HUES6 (cell line): ENCODE data around the gene NETO1.

Source experiments
- H3K27ac ChIP-seq: 2 replicates; pipeline ENCODE4 v1.7.0; 2013; ENCODE audit warnings: low read depth, mild to moderate bottlenecking, low read length, inconsistent platforms
- H3K27me3 ChIP-seq: 2 replicates; pipeline ENCODE4 v1.6.1; 2013; ENCODE audit warnings: low read length; ENCODE audit not compliant: control insufficient read depth, insufficient read depth
- H3K36me3 ChIP-seq: 2 replicates; pipeline ENCODE4 v1.6.1; 2013; ENCODE audit warnings: low read length; ENCODE audit not compliant: control insufficient read depth, insufficient read depth
- H3K4me1 ChIP-seq: 2 replicates; pipeline ENCODE4 v1.6.1; 2013; ENCODE audit warnings: low read length; ENCODE audit not compliant: control insufficient read depth, insufficient read depth
- H3K4me3 ChIP-seq: 2 replicates; pipeline ENCODE4 v1.5.1; 2013; ENCODE audit warnings: low read depth, low read length
- H3K9ac ChIP-seq: one replicate; pipeline ENCODE4 v1.6.1; 2013; ENCODE audit warnings: mild to moderate bottlenecking, low read length
- H3K9me3 ChIP-seq: 2 replicates; pipeline ENCODE4 v1.6.1; 2013; ENCODE audit warnings: low read depth, low read length; ENCODE audit not compliant: control insufficient read depth, insufficient read depth

The NETO1 gene

GRCh38 chr18:72846736-72847533, 20.9 kb downstream of the NETO1 start:
- 0 out of 2 replicates have a peak overlapping the region, but pooled peaks have one; percentile 56 for H3K27ac ChIP-seq
- H3K4me3 ChIP-seq: no peak overlapping the region
- H3K9me3 ChIP-seq: peaks cover 5% of the 10 kb centered on the region; the same call in 1 of the 2 replicates
- no peaks in the 10 kb centered on the region for H3K36me3 ChIP-seq
- H3K4me1 ChIP-seq: peaks cover 17% of the 10 kb centered on the region
- no peak overlapping the region for H3K9ac ChIP-seq
- H3K27me3 ChIP-seq: no peaks in the 10 kb centered on the region

GRCh38 chr18:72843743-72844142, 24.0 kb downstream of the NETO1 start:
- H3K9ac ChIP-seq: no peak overlapping the region

GRCh38 chr18:72840109-72840508, 27.7 kb downstream of the NETO1 start:
- no peaks in the 10 kb centered on the region for H3K27me3 ChIP-seq
- H3K27ac ChIP-seq: no peak overlapping the region
- no peak overlapping the region for H3K9ac ChIP-seq
- no peaks in the 10 kb centered on the region for H3K36me3 ChIP-seq
- no peaks in the 10 kb centered on the region for H3K9me3 ChIP-seq
- no peak overlapping the region for H3K4me3 ChIP-seq
- peaks cover 5% of the 10 kb centered on the region for H3K4me1 ChIP-seq

More at GRCh38 chr18:72843743-72844142, 24.0 kb downstream of the NETO1 start:
- no peaks in the 10 kb centered on the region for H3K27me3 ChIP-seq
- H3K36me3 ChIP-seq: no peaks in the 10 kb centered on the region
- H3K9me3 ChIP-seq: no peaks in the 10 kb centered on the region
- H3K4me1 ChIP-seq: peaks cover 22% of the 10 kb centered on the region
- no peak overlapping the region for H3K4me3 ChIP-seq
- H3K27ac ChIP-seq: no peak overlapping the region

GRCh38 chr18:72834731-72835130, 33.1 kb downstream of the NETO1 start:
- Histone ChIP-seq H3K36me3 (no peaks in the 10 kb centered on the region), H3K9ac (no peak overlapping the region), H3K4me3 (no peak overlapping the region), H3K4me1 (no peaks in the 10 kb centered on the region), H3K27ac (no peak overlapping the region), H3K9me3 (no peaks in the 10 kb centered on the region), H3K27me3 (no peaks in the 10 kb centered on the region)

- H3K4me3 ChIP-seq: no peak overlapping the region
- no peaks in the 10 kb centered on the region for H3K9me3 ChIP-seq
- no peaks in the 10 kb centered on the region for H3K36me3 ChIP-seq
- no peak overlapping the region for H3K27ac ChIP-seq
- H3K27me3 ChIP-seq: no peaks in the 10 kb centered on the region
- H3K4me1 ChIP-seq: no peaks in the 10 kb centered on the region
- no peak overlapping the region for H3K9ac ChIP-seq
These were observed 34.3 kb downstream of the NETO1 start for GRCh38 chr18:72833471-72833870.

GRCh38 chr18:72830109-72830508, 37.7 kb downstream of the NETO1 start:
- Histone ChIP-seq H3K9me3 (no peaks in the 10 kb centered on the region), H3K4me3 (no peak overlapping the region), H3K9ac (no peak overlapping the region), H3K4me1 (no peaks in the 10 kb centered on the region), H3K27me3 (no peaks in the 10 kb centered on the region), H3K27ac (no peak overlapping the region), H3K36me3 (no peaks in the 10 kb centered on the region)

- no peaks in the 10 kb centered on the region for H3K4me1 ChIP-seq
- H3K27ac ChIP-seq: no peak overlapping the region
- H3K36me3 ChIP-seq: no peaks in the 10 kb centered on the region
- H3K9ac ChIP-seq: no peak overlapping the region
- no peaks in the 10 kb centered on the region for H3K27me3 ChIP-seq
- H3K4me3 ChIP-seq: no peak overlapping the region
- no peaks in the 10 kb centered on the region for H3K9me3 ChIP-seq
These were observed 39.2 kb downstream of the NETO1 start for GRCh38 chr18:72828601-72829000.

GRCh38 chr18:72826736-72827135, 41.1 kb downstream of the NETO1 start:
- no peaks in the 10 kb centered on the region for H3K36me3 ChIP-seq
- H3K4me3 ChIP-seq: no peak overlapping the region
- no peaks in the 10 kb centered on the region for H3K4me1 ChIP-seq
- no peaks in the 10 kb centered on the region for H3K9me3 ChIP-seq
- H3K27me3 ChIP-seq: no peaks in the 10 kb centered on the region
- H3K27ac ChIP-seq: no peak overlapping the region
- H3K9ac ChIP-seq: no peak overlapping the region

- H3K4me1 ChIP-seq: no peaks in the 10 kb centered on the region
- no peak overlapping the region for H3K27ac ChIP-seq
- no peaks in the 10 kb centered on the region for H3K9me3 ChIP-seq
- H3K9ac ChIP-seq: no peak overlapping the region
- H3K4me3 ChIP-seq: no peak overlapping the region
- H3K27me3 ChIP-seq: no peaks in the 10 kb centered on the region
- no peaks in the 10 kb centered on the region for H3K36me3 ChIP-seq
These were observed 44.4 kb downstream of the NETO1 start for GRCh38 chr18:72823345-72823744.

GRCh38 chr18:72822202-72822601, 45.6 kb downstream of the NETO1 start:
- Histone ChIP-seq H3K27me3 (no peaks in the 10 kb centered on the region), H3K9me3 (no peaks in the 10 kb centered on the region), H3K27ac (no peak overlapping the region), H3K4me1 (no peaks in the 10 kb centered on the region), H3K9ac (no peak overlapping the region), H3K4me3 (no peak overlapping the region), H3K36me3 (no peaks in the 10 kb centered on the region)

GRCh38 chr18:72820571-72820970, 47.2 kb downstream of the NETO1 start:
- no peaks in the 10 kb centered on the region for H3K4me1 ChIP-seq
- no peaks in the 10 kb centered on the region for H3K9me3 ChIP-seq
- H3K27me3 ChIP-seq: no peaks in the 10 kb centered on the region
- H3K9ac ChIP-seq: no peak overlapping the region
- H3K27ac ChIP-seq: no peak overlapping the region
- no peaks in the 10 kb centered on the region for H3K36me3 ChIP-seq
- H3K4me3 ChIP-seq: no peak overlapping the region
